Subcutaneous abdominal adipose tissue (tissue), 5 donors: ENCODE results near the gene PFKP.

Source experiments
- H3K27ac ChIP-seq: one replicate; pipeline ENCODE4 v1.7.0; 2013; ENCODE audit warnings: low read depth, mild to moderate bottlenecking, inconsistent platforms, low read length, moderate library complexity
- H3K27me3 ChIP-seq, 5 donors: one replicate each; pipeline ENCODE4 v1.7.0; 2013; ENCODE audit warnings: low read length in 5 of 5, inconsistent platforms in 1 of 5; ENCODE audit not compliant: control insufficient read depth in 5 of 5, insufficient read depth in 4 of 5
- H3K36me3 ChIP-seq, 5 donors: one replicate each; pipeline ENCODE4 v1.7.0; 2013; ENCODE audit warnings: low read length in 5 of 5; ENCODE audit not compliant: control insufficient read depth in 5 of 5, insufficient read depth in 5 of 5
- H3K4me1 ChIP-seq, 5 donors: one replicate each; pipeline ENCODE4 v1.7.0; 2013; ENCODE audit warnings: low read length in 5 of 5, mild to moderate bottlenecking in 3 of 5, moderate library complexity in 1 of 5; ENCODE audit not compliant: control insufficient read depth in 5 of 5, insufficient read depth in 5 of 5
- H3K4me3 ChIP-seq, 5 donors: one replicate each; pipeline ENCODE4 v1.7.0; 2013; ENCODE audit warnings: low read length in 5 of 5, low read depth in 1 of 5
- H3K9ac ChIP-seq, 5 donors: one replicate each; pipeline ENCODE4 v1.7.0; 2013; ENCODE audit warnings: low read length in 5 of 5, mild to moderate bottlenecking in 4 of 5, moderate library complexity in 3 of 5
- H3K9me3 ChIP-seq, 5 donors: one replicate each; pipeline ENCODE4 v1.7.0; 2013; ENCODE audit warnings: low read length in 5 of 5; ENCODE audit not compliant: control insufficient read depth in 5 of 5
- donor health status: healthy.
- donor health status: healthy.
- donor health status: healthy.
- donor health status: healthy.
- donor health status: healthy.

PFKP gene

DNA sequence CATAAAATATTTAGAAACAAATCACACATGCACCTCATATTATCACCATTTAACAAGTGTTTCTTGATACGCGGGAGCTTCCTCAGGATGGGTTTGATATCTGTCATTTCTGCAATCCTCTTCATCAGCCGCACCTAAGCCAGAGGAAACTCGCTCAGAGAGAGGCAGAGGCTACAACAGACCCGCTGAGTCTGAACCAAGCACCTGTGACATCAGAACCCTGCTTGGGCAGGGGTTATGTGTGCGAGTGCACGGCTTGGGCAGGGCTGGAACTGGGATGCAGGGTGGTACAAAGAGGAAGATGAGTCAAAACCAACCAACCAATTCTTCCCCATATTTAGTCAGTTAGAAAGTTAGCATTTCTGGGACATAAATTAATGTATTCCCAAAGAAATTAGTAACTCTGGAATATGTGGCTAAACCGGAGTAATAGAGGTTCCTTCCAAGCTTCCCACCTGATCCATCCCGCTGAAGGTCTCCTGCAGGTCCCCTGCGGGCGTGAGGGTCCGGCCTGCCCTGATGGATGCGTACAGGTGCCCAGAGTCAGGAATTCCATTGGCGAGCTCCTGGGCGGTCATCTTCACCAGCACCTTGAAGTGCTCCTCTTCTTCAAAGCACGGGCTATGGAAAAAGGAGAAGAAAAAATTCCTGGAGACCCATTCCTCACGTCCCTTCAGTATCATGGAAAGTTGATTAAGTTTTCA, 79.9 kb downstream of the PFKP start:
- no peaks in the 10 kb centered on the region for H3K27me3 ChIP-seq
- no peaks in the 10 kb centered on the region for H3K4me1 ChIP-seq
- no peak overlapping the region for H3K27ac ChIP-seq
- no peak overlapping the region for H3K9ac ChIP-seq
- peaks cover 20 to 100% (median 97%) of the 10 kb centered on the region in 5 donors for H3K36me3 ChIP-seq
- no peaks in the 10 kb centered on the region for H3K9me3 ChIP-seq
- no peak overlapping the region for H3K4me3 ChIP-seq

DNA sequence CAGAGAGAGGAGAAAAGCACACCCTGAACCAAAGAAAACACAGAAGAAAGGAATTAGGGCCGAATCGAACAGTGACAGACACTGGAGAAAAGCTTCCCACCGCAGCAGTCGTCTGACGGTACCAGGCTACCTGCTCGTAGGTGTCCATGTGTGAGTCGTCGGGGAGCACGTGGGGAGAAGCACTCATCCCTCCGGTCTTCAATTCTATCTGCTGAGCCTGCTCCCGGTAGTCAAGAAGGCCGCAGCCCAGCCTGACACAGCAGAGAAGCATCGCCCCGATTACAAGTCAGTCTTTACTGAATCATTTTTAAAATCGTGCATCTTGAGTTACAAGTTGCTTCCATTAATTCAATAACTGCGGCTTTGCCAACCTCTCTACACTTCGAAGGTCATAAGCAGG, 80.7 kb downstream of the PFKP start:
- no peaks in the 10 kb centered on the region for H3K9me3 ChIP-seq
- H3K27ac ChIP-seq = no peak overlapping the region
- no peaks in the 10 kb centered on the region for H3K27me3 ChIP-seq
- peaks cover 24 to 100% (median 97%) of the 10 kb centered on the region in 5 donors for H3K36me3 ChIP-seq
- no peak overlapping the region for H3K4me3 ChIP-seq
- no peaks in the 10 kb centered on the region for H3K4me1 ChIP-seq
- H3K9ac ChIP-seq = no peak overlapping the region

DNA sequence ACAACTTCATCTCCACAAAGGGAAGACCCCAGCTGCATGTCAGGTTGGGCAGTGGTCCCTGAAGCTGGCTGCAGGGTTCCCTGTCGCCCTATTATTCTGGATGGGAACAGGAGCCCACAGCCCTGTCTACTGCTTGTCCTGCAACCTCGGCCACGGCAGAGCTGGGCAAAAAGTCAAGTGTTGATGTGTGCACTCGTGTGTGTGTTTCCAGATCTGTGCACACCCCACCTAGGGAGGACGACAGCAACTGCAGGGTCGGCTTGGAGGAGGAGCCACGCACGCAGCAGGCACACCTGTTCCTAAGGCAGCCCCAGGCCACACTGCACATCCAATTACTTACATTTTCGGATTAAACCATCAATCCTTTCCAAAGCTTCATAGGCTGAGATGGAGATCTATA, 81.6 kb downstream of the PFKP start:
- Histone ChIP-seq H3K9me3 (no peaks in the 10 kb centered on the region), H3K36me3 (peaks cover 28 to 100% (median 97%) of the 10 kb centered on the region in 5 donors), H3K4me1 (no peaks in the 10 kb centered on the region), H3K27ac (no peak overlapping the region), H3K4me3 (no peak overlapping the region), H3K27me3 (no peaks in the 10 kb centered on the region), H3K9ac (no peak overlapping the region)

DNA sequence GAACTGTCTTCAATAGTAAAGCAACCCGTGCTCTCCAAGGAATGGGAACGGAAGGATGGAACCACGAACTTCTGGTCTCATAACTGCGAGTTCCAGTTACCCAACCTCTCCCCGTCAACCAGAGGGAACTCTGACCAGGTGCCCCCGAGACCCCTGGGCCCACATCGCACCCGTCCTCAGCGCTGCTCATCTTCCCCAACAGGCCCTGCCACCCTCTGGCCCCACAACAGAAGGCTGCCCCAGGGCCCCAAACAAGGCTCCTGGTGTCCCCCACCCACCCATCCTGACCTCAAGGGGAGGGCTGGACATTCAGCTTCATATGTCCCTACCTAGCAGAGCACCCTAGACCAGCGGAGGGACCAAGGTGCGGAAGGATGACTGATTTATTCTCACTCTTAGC, 82.6 kb downstream of the PFKP start:
- H3K27ac ChIP-seq = no peak overlapping the region
- no peaks in the 10 kb centered on the region for H3K9me3 ChIP-seq
- H3K4me3 ChIP-seq = no peak overlapping the region
- peaks cover 28 to 100% (median 97%) of the 10 kb centered on the region in 5 donors for H3K36me3 ChIP-seq
- H3K9ac ChIP-seq = no peak overlapping the region
- H3K4me1 ChIP-seq = no peaks in the 10 kb centered on the region
- H3K27me3 ChIP-seq = no peaks in the 10 kb centered on the region

DNA sequence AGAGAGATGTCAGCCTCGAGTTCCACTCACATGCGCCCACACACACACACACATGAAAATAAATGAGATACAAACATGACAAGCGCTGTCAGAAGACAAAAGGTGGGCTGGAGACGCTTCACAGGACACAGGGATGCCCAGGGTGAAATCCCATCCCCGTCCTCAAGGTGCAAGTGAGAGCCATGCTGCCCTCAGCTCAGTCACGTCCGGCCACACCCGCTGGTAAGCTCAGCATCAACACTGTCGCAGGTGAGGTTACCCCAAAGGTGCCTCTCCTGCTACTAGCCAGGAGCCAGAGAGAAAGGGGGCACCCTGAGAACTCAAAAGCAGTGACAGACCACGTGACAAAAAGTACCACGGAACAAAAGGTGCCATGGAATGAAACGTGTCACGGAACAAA, 83.0 kb downstream of the PFKP start:
- H3K27ac ChIP-seq = no peak overlapping the region
- no peak overlapping the region for H3K9ac ChIP-seq
- H3K4me1 ChIP-seq = no peaks in the 10 kb centered on the region
- H3K27me3 ChIP-seq = no peaks in the 10 kb centered on the region
- no peaks in the 10 kb centered on the region for H3K9me3 ChIP-seq
- H3K4me3 ChIP-seq = no peak overlapping the region
- peaks cover 28 to 100% (median 97%) of the 10 kb centered on the region in 5 donors for H3K36me3 ChIP-seq

DNA sequence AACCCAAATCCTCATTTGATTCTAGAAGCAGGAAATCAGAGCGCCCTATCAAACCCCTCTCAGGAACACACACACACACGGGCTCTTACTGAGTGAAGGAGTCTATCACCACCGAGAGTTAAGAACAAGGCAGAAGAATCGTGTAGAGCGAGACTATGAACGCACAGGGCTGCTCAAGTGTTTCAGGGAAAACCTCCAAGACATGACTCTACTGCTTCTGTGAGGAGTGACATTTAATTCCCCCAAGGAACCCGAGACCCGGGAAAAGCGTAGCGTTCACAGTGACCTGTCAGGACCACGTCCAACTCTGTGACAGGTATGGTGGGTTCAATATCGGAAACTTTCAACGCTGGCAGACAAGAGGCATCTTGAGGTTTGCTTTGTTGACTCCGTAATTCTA, 83.6 kb downstream of the PFKP start:
- Histone ChIP-seq H3K27ac (no peak overlapping the region), H3K27me3 (no peaks in the 10 kb centered on the region), H3K4me3 (no peak overlapping the region), H3K36me3 (peaks cover 31 to 98% (median 95%) of the 10 kb centered on the region in 5 donors), H3K9me3 (no peaks in the 10 kb centered on the region), H3K4me1 (no peaks in the 10 kb centered on the region), H3K9ac (no peak overlapping the region)

DNA sequence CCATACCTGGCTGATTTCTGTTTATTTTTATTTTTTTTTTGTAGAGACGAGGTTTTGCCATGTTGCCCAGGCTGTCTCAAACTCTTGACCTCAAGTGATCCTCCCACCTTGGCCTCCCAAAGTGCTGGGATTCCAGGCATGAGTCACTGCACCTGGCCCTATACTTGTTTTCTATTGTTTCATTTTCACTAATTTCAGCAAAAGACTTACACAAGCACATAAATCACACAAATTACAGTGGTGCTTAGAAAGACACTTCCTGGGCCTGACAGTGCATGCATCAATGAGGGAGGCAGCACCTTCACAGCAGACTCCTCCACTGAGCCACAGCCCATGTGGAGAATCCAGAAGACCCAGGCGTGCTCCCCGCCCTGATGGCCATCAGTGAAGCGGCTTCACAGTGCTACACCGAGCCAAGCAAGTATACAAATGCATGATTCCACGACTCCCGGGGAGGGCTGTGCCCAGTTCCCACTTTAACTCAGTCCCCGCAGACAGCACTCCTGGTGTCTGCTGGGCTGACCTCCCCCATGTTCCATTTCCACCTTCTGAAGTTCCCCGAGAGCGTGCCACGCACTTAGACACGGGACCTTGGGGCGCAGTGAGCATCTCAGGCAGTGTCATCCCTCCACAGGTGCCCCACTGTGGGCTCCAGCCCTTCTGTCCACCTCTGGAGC, 84.7 kb downstream of the PFKP start:
- Histone ChIP-seq H3K4me3 (no peak overlapping the region), H3K9ac (no peak overlapping the region), H3K36me3 (peaks cover 33 to 92% (median 87%) of the 10 kb centered on the region in 5 donors), H3K27ac (no peak overlapping the region), H3K9me3 (no peaks in the 10 kb centered on the region), H3K27me3 (no peaks in the 10 kb centered on the region), H3K4me1 (no peaks in the 10 kb centered on the region)

DNA sequence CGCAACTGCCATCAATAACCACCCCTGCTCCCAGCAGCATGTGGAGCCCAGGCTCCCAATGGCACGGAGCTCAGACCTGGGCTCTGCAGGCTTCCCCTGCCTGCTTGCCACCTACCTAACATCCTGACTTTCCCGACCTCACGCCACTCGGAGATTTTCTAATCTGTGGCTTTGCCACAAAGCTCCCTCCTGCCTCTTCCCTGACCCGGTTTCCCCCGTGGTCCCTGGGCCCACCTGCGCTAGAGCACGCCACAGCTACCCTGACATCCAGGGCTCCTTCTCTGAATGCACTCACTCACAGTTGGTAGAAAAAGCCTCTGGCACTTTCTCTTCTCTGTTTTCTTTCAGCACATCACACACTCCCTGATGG, 85.2 kb downstream of the PFKP start:
- H3K27ac ChIP-seq = no peak overlapping the region
- no peaks in the 10 kb centered on the region for H3K4me1 ChIP-seq
- no peaks in the 10 kb centered on the region for H3K27me3 ChIP-seq
- peaks cover 33 to 92% (median 87%) of the 10 kb centered on the region in 5 donors for H3K36me3 ChIP-seq
- H3K9me3 ChIP-seq = no peaks in the 10 kb centered on the region
- no peak overlapping the region for H3K4me3 ChIP-seq
- no peak overlapping the region for H3K9ac ChIP-seq

DNA sequence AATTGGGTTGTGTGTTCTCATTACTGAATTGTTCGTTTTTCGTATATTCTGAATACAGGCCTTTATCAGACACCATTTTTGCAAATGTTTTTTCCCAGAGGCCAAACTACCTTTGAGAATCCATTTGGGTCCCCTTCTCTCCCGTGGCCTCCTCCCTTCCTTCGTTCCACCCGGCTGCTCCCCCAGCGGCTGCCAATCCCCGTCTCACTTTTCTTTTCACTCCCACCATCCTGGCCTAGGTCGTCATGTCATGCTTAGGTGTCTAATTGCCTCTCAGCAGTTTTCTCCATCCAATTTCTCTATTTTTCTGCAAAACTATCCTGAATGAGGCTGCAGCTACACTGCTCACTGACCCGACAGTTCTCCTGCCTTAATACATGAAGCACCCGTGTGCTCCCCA, 87.3 kb downstream of the PFKP start:
- Histone ChIP-seq H3K36me3 (peaks cover 38 to 92% (median 86%) of the 10 kb centered on the region in 5 donors), H3K9ac (no peak overlapping the region), H3K4me3 (no peak overlapping the region)

DNA sequence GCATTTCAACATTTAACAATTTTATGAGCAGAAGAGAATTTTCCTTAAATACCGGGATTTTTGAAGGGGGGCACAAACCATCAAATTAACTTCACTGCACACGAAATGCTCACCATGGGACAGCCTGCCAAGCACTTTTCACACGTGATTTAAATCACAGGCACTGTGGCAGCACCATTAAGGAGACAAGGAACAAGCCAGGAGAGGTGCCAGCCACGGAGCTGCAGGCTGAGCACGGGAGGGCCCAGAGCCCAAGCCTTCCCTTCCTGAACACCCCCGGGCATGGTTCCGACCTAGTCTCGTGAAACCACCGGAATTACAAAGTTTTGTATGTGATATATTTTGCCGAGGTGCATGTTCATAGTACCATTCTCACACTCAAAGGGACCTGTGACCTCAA, 91.8 kb downstream of the PFKP start:
- H3K9ac ChIP-seq = no peak overlapping the region
- H3K9me3 ChIP-seq = no peaks in the 10 kb centered on the region
- H3K27ac ChIP-seq = no peak overlapping the region
- no peak overlapping the region for H3K4me3 ChIP-seq
- H3K27me3 ChIP-seq = no peaks in the 10 kb centered on the region
- H3K36me3 ChIP-seq = peaks cover 26 to 84% (median 81%) of the 10 kb centered on the region in 5 donors
- no peaks in the 10 kb centered on the region for H3K4me1 ChIP-seq

More for the DNA sequence above, 87.3 kb downstream of the PFKP start:
- H3K9me3 ChIP-seq = no peaks in the 10 kb centered on the region
- no peaks in the 10 kb centered on the region for H3K27me3 ChIP-seq
- no peak overlapping the region for H3K27ac ChIP-seq
- H3K4me1 ChIP-seq = no peaks in the 10 kb centered on the region
